ENCODE data around the gene SLC16A10. TPM values are rescaled to one million over a fixed set of nuclear protein-coding genes. Genes with fewer than 3 reads are reported as not detected.
A peak's percentile ranks its signal among the peaks of the same experiment; 100 is the strongest.
"Not testable (repeated sequence)": the region's sequence is repeated elsewhere in the genome, so short reads cannot be mapped to it uniquely, and the experiment has no call there.

SLC16A10 gene
- total RNA-seq, 4 donors from 2014 or later, result 0.45 to 5.3 (median 0.70) TPM

GRCh38 chr6:111050261-111051023 is 36.9 kb upstream of the SLC16A10 start:
- intact Hi-C loops (cut with DNase I), result no loop called here
- H3K4me1 ChIP-seq, result peaks cover 0 to 4% (median 0%) of the 10 kb centered on the region in 4 donors
- no peak overlapping the region for H3K4me3 ChIP-seq
- 68% methylated on average over 2 of the region's 2 CpGs for WGBS
- DNase-seq (ENCODE audit: extremely low spot score), result no peak
- no peaks in the 10 kb centered on the region for H3K27me3 ChIP-seq
- no peak overlapping the region for H3K27ac ChIP-seq (replicated peaks in 1 of 4)
- TF ChIP-seq POLR2A (IDR thresholded peaks at IDR 0.05; ENCODE audit: low read depth) (no peak), POLR2AphosphoS5 (IDR thresholded peaks at IDR 0.05) (no peak), EP300 (IDR thresholded peaks at IDR 0.05) (no peak)
- TF ChIP-seq, protein P1, sequence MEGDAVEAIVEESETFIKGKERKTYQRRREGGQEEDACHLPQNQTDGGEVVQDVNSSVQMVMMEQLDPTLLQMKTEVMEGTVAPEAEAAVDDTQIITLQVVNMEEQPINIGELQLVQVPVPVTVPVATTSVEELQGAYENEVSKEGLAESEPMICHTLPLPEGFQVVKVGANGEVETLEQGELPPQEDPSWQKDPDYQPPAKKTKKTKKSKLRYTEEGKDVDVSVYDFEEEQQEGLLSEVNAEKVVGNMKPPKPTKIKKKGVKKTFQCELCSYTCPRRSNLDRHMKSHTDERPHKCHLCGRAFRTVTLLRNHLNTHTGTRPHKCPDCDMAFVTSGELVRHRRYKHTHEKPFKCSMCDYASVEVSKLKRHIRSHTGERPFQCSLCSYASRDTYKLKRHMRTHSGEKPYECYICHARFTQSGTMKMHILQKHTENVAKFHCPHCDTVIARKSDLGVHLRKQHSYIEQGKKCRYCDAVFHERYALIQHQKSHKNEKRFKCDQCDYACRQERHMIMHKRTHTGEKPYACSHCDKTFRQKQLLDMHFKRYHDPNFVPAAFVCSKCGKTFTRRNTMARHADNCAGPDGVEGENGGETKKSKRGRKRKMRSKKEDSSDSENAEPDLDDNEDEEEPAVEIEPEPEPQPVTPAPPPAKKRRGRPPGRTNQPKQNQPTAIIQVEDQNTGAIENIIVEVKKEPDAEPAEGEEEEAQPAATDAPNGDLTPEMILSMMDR (IDR thresholded peaks at IDR 0.05), result no peak
- H3K9me3 ChIP-seq, result no peaks in the 10 kb centered on the region
- no peaks in the 10 kb centered on the region for H3K36me3 ChIP-seq

- H3K9me3 ChIP-seq, result no peaks in the 10 kb centered on the region
- no peak overlapping the region for H3K27ac ChIP-seq (replicated peaks in 1 of 4)
- H3K4me1 ChIP-seq, result peaks cover 0 to 4% (median 0%) of the 10 kb centered on the region in 4 donors
- H3K4me3 ChIP-seq, result no peak overlapping the region
- intact Hi-C loops (cut with DNase I), result no loop called here
- WGBS, result 83% methylated on average over 3 of the region's 3 CpGs
- H3K27me3 ChIP-seq, result no peaks in the 10 kb centered on the region
- H3K36me3 ChIP-seq, result no peaks in the 10 kb centered on the region
- no peak for DNase-seq (ENCODE audit: extremely low spot score)
- TF ChIP-seq POLR2A (IDR thresholded peaks at IDR 0.05; ENCODE audit: low read depth), result no peak
- no peak for TF ChIP-seq EP300 (IDR thresholded peaks at IDR 0.05)
- TF ChIP-seq POLR2AphosphoS5 (IDR thresholded peaks at IDR 0.05), result no peak
- TF ChIP-seq, protein P1 (IDR thresholded peaks at IDR 0.05), result no peak
Observed at GRCh38 chr6:111052171-111052570, 35.1 kb upstream of the SLC16A10 start.

GRCh38 chr6:111057074-111057752 is 30.1 kb upstream of the SLC16A10 start:
- no peaks in the 10 kb centered on the region for H3K4me1 ChIP-seq
- H3K27me3 ChIP-seq, result peaks cover 0 to 3% (median 0%) of the 10 kb centered on the region in 4 donors
- no peaks in the 10 kb centered on the region for H3K36me3 ChIP-seq
- TF ChIP-seq, protein P1 (IDR thresholded peaks at IDR 0.05), result peak; percentile 54 to 67 (median 61)
- TF ChIP-seq POLR2A (IDR thresholded peaks at IDR 0.05; ENCODE audit: low read depth) (no peak), POLR2AphosphoS5 (IDR thresholded peaks at IDR 0.05) (no peak), EP300 (IDR thresholded peaks at IDR 0.05) (no peak)
- H3K27ac ChIP-seq (replicated peaks in 1 of 4), result no peak overlapping the region
- no peak overlapping the region for H3K4me3 ChIP-seq
- no peaks in the 10 kb centered on the region for H3K9me3 ChIP-seq
- intact Hi-C loops (cut with DNase I), result no loop called here
- no peak for DNase-seq (ENCODE audit: extremely low spot score)
- 34% methylated on average over 12 of the region's 12 CpGs for whole genome bisulfite sequencing

- no peaks in the 10 kb centered on the region for H3K4me1 ChIP-seq
Observed at GRCh38 chr6:111061508-111061907, 25.8 kb upstream of the SLC16A10 start.

DNA sequence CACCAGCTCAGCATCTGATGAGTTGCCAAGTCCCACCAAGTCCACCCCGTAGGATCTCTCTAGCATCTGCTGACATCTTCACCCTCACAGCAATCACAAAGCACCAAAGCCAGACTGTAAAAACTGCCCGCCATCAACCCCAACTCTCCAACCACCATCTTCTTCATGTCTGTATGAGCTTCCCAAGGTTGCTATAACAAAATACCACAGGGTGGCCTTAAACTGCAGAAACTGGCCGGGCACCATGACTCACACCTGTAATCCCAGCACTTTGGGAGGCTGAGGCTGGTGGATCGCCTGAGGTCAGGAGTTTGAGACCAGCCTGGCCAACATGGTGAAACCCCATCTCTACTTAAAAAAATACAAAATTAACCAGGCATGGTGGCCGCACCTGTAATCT is 25.3 kb upstream of the SLC16A10 start:
- WGBS, result 95% methylated on average over 5 of the region's 5 CpGs
- intact Hi-C loops (cut with DNase I), result not testable (repeated sequence)

More at GRCh38 chr6:111061508-111061907, 25.8 kb upstream of the SLC16A10 start:
- peaks cover 0 to 10% (median 7%) of the 10 kb centered on the region in 4 donors for H3K9me3 ChIP-seq
- H3K4me3 ChIP-seq, result no peak overlapping the region
- intact Hi-C loops (cut with DNase I), result no loop called here
- H3K36me3 ChIP-seq, result no peaks in the 10 kb centered on the region
- DNase-seq (ENCODE audit: extremely low spot score), result no peak
- TF ChIP-seq POLR2AphosphoS5 (IDR thresholded peaks at IDR 0.05) (no peak), EP300 (IDR thresholded peaks at IDR 0.05) (no peak), POLR2A (IDR thresholded peaks at IDR 0.05; ENCODE audit: low read depth) (no peak)
- TF ChIP-seq, protein P1 (IDR thresholded peaks at IDR 0.05), result no peak
- H3K27me3 ChIP-seq, result peaks cover 0 to 3% (median 0%) of the 10 kb centered on the region in 4 donors
- WGBS, result 82% methylated on average over 5 of the region's 5 CpGs
- no peak overlapping the region for H3K27ac ChIP-seq (replicated peaks in 1 of 4)

GRCh38 chr6:111062860-111063259 is 24.4 kb upstream of the SLC16A10 start:
- H3K4me3 ChIP-seq; H3K27me3 ChIP-seq; H3K27ac ChIP-seq (replicated peaks in 1 of 4); H3K36me3 ChIP-seq; H3K4me1 ChIP-seq; intact Hi-C loops (cut with DNase I); H3K9me3 ChIP-seq; DNase-seq (ENCODE audit: extremely low spot score): not testable (repeated sequence)
- WGBS, result 97% methylated on average over 5 of the region's 5 CpGs

More for the DNA sequence above, 25.3 kb upstream of the SLC16A10 start:
- not testable (repeated sequence) for H3K4me1 ChIP-seq; DNase-seq (ENCODE audit: extremely low spot score); H3K27me3 ChIP-seq; H3K4me3 ChIP-seq; H3K36me3 ChIP-seq; H3K9me3 ChIP-seq; H3K27ac ChIP-seq (replicated peaks in 1 of 4)
